Osteoblast (primary cell): Measurements from ENCODE around the gene ETNK2. TPM values are rescaled to one million over a fixed set of nuclear protein-coding genes. Genes with fewer than 3 reads are reported as not detected.

ENCODE experiments used
- DNase-seq: peaks from one replicate; pipeline ENCODE4 v3.0.0; 2011; ENCODE audit warnings: low spot score, mixed read lengths; ENCODE audit not compliant: insufficient read length; ENCODE audit errors: missing footprints
- H2AFZ ChIP-seq: 2 replicates; pipeline ENCODE4 v1.6.0; 2011; ENCODE audit warnings: mild to moderate bottlenecking, low read length
- H3K27ac ChIP-seq: 2 replicates; pipeline ENCODE4 v1.5.1; 2011; ENCODE audit warnings: mild to moderate bottlenecking, low read depth, low read length, moderate library complexity
- H3K27me3 ChIP-seq: 2 replicates; pipeline ENCODE4 v1.6.0; 2012; ENCODE audit warnings: mild to moderate bottlenecking, control low read depth, inconsistent platforms, low read length, moderate library complexity; ENCODE audit not compliant: insufficient read depth
- H3K36me3 ChIP-seq: 2 replicates; pipeline ENCODE4 v1.5.1; 2011; ENCODE audit warnings: mild to moderate bottlenecking, low read length, control low read depth, moderate library complexity; ENCODE audit not compliant: insufficient read depth
- H3K4me1 ChIP-seq: 2 replicates; pipeline ENCODE4 v1.5.1; 2011; ENCODE audit warnings: mild to moderate bottlenecking, low read length, control low read depth, moderate library complexity; ENCODE audit not compliant: insufficient read depth
- H3K4me2 ChIP-seq: 2 replicates; pipeline ENCODE4 v1.6.0; 2011; ENCODE audit warnings: mild to moderate bottlenecking, low read length; ENCODE audit not compliant: insufficient read depth
- H3K4me3 ChIP-seq: fragments of 200-600 bp; sonication (generic); 3 replicates; pipeline ENCODE4 v1.5.1; 2012; ENCODE audit warnings: mild to moderate bottlenecking, low read length, inconsistent platforms; ENCODE audit not compliant: insufficient read depth
- H3K79me2 ChIP-seq: 2 replicates; pipeline ENCODE4 v1.6.0; 2012; ENCODE audit warnings: mild to moderate bottlenecking, low read length, control low read depth, inconsistent platforms; ENCODE audit not compliant: insufficient read depth
- H3K9me3 ChIP-seq: 2 replicates; pipeline ENCODE4 v1.5.1; 2011; ENCODE audit warnings: low read depth, low read length, control low read depth
- H4K20me1 ChIP-seq: 2 replicates; pipeline ENCODE4 v1.6.0; 2012; ENCODE audit warnings: mild to moderate bottlenecking, low read length, control low read depth; ENCODE audit not compliant: insufficient read depth
- CTCF ChIP-seq: IDR thresholded peaks from 2 replicates; pipeline ENCODE4 v1.5.1; 2011; ENCODE audit warnings: mild to moderate bottlenecking, low read depth, low read length, moderate library complexity; ENCODE audit errors: extremely low read depth
- total RNA-seq: library from RNA; depleted of rRNA; stranded (reverse); fragments of >200 nt; gene quantifications from 2 replicates; pipeline ENCODE4 v1.2.3, GENCODE V29; 2012

ETNK2 gene
- total RNA-seq, 1 donor: 0.72 TPM

GRCh38 chr1:204093781-204094180 is 58.1 kb downstream of the ETNK2 start:
- no peak for TF ChIP-seq CTCF
- Histone ChIP-seq H3K4me1 (peaks cover 6% of the 10 kb centered on the region), H3K4me2 (no peak overlapping the region), H2AFZ (no peak overlapping the region), H3K27me3 (no peaks in the 10 kb centered on the region), H3K79me2 (peaks cover 20% of the 10 kb centered on the region), H3K4me3 (no peak overlapping the region), H3K27ac (no peak overlapping the region), H3K9me3 (no peaks in the 10 kb centered on the region), H4K20me1 (peaks cover 2% of the 10 kb centered on the region), H3K36me3 (no peaks in the 10 kb centered on the region)
- peak; percentile 9 for DNase-seq

GRCh38 chr1:204093421-204093717 is 58.5 kb downstream of the ETNK2 start:
- Histone ChIP-seq H3K4me1 (peaks cover 7% of the 10 kb centered on the region), H3K9me3 (no peaks in the 10 kb centered on the region), H3K79me2 (peaks cover 20% of the 10 kb centered on the region)

GRCh38 chr1:204092632-204093420 is 59.0 kb downstream of the ETNK2 start:
- DNase-seq: peak; percentile 65
- peaks cover 23% of the 10 kb centered on the region for H3K79me2 ChIP-seq
- H3K36me3 ChIP-seq: no peaks in the 10 kb centered on the region
- no peak overlapping the region for H3K27ac ChIP-seq
- H4K20me1 ChIP-seq: no peaks in the 10 kb centered on the region
- no peak for TF ChIP-seq CTCF
- H3K4me1 ChIP-seq: peaks cover 9% of the 10 kb centered on the region
- no peaks in the 10 kb centered on the region for H3K27me3 ChIP-seq
- H2AFZ ChIP-seq: no peak overlapping the region
- no peaks in the 10 kb centered on the region for H3K9me3 ChIP-seq
- H3K4me2 ChIP-seq: no peak overlapping the region
- no peak overlapping the region for H3K4me3 ChIP-seq

More at GRCh38 chr1:204093421-204093717, 58.5 kb downstream of the ETNK2 start:
- DNase-seq: peak; percentile 9
- H3K36me3 ChIP-seq: no peaks in the 10 kb centered on the region
- no peaks in the 10 kb centered on the region for H3K27me3 ChIP-seq
- no peak overlapping the region for H2AFZ ChIP-seq
- H3K27ac ChIP-seq: no peak overlapping the region
- no peak overlapping the region for H3K4me2 ChIP-seq
- H4K20me1 ChIP-seq: no peaks in the 10 kb centered on the region
- no peak overlapping the region for H3K4me3 ChIP-seq
- TF ChIP-seq CTCF: no peak

GRCh38 chr1:204091787-204092312 is 60.0 kb downstream of the ETNK2 start:
- Histone ChIP-seq H3K9me3 (no peaks in the 10 kb centered on the region), H3K27ac (no peak overlapping the region), H3K4me2 (no peak overlapping the region), H3K4me3 (no peak overlapping the region), H3K36me3 (no peaks in the 10 kb centered on the region), H3K79me2 (peaks cover 24% of the 10 kb centered on the region), H3K27me3 (no peaks in the 10 kb centered on the region), H2AFZ (no peak overlapping the region), H3K4me1 (peaks cover 11% of the 10 kb centered on the region), H4K20me1 (peaks cover 2% of the 10 kb centered on the region)
- DNase-seq: no peak
- TF ChIP-seq CTCF: no peak
